Erythroblast (primary cell): ENCODE results near the gene CST7.

Experiments
- DNase-seq, 2 experiments: peaks; one replicate each; lab custom pipeline; 2025; lab: John Stamatoyannopoulos, UW
- GATA1 ChIP-seq: IDR thresholded peaks from 2 replicates; pipeline ENCODE4 v1.6.1; 2011; ENCODE audit warnings: low read depth, mild to moderate bottlenecking, control low read depth, low read length, moderate library complexity
- POLR2A ChIP-seq: IDR thresholded peaks from 2 replicates; pipeline ENCODE4 v1.6.1; 2011; ENCODE audit warnings: mild to moderate bottlenecking, low read length

Gene CST7

DNA sequence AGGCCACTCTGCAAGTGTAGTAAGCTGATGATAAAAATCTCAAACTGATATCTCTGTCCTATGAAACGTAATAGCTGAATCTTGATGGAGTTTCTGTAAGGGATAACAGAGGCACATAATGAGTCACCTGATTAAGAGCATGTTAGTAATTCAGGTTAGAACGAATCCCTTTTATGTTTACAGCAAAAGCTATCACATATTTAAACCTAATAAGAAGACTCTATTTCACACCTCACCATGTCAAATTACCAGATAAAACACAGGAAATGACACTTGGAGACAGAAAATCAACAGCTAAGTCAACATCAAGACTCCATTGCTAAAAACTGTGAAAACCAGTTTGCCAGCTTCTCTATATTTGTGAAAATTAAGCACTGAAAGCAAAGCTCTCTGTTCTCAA is 11.8 kb downstream of the CST7 start:
- DNase-seq = no peak
- TF ChIP-seq POLR2A (no peak), GATA1 (no peak)

DNA sequence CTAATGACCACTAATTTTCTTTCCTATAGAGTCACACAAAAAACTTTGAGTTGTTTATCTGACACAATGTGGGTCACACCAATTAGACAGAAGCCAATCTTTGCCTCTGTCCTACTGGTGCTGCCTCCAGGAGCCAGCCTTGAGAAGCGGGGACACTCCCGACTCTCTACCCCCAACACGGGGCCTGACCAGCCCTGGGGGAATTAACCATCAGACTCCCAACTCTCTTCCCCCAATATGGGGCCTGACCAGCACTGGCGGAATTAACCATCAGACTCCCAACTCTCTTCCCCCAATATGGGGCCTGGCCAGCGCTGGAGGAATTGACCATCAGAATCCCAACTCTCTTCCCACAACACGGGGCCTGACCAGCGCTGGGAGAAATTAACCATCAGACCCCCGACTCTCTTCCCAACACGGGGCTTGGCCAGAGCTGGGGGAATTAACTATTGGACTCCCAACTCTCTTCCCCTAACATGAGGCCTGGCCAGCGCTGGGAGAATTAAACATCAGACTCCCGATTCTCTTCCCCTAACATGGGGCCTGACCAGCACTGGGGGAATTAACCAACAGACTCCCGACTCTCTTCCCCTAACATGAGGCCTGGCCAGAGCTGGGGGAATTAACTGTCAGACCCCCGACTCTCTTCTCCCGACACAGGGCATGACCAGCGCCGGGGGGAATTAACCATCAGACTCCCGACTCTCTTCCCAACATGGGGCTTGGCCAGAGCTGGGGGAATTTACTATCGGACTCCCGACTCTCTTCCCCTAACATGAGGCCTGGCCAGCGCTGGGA is 12.5 kb downstream of the CST7 start:
- TF ChIP-seq POLR2A (no peak), GATA1 (no peak)
- no peak for DNase-seq

DNA sequence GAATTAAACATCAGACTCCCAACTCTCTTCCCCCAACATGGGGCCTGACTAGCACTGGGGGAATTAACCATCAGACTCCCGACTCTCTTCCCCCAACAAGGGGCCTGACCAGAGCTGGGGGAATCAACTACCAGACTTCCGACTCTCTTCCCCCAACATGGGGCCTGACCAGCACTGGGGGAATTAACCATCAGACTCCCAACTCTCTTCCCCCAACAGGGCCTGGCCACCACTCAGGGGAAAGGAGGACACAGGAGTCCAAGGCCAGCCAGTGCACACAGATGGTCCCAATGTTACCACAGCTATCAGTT is 13.1 kb downstream of the CST7 start:
- TF ChIP-seq POLR2A (no peak), GATA1 (no peak)
- DNase-seq = no peak

DNA sequence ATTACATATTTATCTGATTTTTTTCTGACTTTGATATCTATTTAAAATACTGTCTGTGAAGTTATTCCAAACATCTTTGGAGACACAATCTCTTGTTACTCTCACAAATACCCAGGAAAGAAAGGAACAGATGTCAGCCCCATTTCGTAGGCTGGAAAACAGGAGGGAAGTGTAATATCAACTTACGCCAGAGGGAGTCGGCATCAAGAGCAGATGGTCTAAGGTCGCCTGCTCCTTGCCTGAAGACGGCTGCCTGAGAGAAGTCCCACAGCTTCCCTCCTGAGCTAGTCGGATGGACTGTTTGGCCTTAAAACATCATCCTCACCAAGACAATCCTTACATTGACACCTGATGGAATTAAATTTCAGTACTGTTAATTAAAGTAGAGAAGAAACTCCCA is 13.4 kb downstream of the CST7 start:
- no peak for DNase-seq
- no peak for TF ChIP-seq POLR2A

DNA sequence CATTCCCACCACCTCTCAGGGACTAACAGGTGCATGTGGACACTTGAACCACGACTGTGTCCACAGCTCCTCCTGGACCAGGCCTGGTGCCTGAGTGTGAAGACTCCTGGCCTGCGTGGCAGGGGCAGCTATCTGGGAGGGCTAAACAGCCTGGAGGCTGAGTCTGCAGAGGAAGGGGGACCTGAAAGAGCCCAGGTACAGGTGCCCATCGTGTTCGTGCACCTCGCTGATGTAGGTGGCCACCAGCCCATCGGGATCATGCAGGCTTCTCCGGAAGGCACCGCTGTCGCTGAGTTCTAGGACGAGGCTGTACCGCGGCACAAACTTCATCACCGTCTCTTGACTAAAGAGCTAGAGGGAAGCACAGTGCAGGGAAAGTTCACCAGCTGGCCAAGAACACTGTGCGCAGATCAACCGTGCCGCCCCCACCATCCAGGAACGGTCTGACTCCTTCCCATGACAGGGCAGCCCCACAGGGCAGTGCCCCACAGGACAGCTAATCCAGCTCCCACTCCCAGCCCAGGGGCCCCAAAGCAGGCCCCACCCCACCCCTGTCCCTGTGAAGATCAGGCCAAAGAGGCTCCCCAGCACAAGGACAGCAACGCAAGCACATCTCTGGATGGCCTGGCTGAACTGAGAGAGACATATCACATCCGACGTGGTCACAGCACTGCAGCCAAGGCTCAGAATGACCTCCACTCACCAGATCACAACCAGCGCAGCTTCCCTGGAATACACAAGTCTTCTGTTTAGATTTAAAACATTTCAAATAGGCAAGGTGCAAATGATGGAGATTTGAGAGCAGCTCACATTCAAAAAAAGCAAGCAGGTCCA is 14.8 kb downstream of the CST7 start:
- DNase-seq = no peak
- TF ChIP-seq POLR2A (no peak), GATA1 (no peak)

DNA sequence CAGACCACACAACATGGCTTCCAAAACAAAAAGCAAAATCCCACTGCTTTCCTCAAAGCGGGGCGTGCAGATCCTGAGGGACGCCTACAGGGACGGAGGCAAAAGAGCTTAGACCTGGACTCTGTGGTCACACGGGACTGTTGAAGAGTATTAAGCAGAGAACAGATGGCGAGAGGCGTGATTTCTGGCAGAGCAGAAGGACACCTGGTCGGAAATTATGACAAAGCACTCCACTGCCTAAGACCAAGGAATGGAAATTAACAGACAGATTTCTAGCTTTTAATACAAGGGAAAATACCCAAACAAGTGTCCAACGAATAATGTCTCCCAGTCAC is 15.4 kb downstream of the CST7 start:
- no peak for DNase-seq
- no peak for TF ChIP-seq GATA1
- TF ChIP-seq POLR2A = no peak

DNA sequence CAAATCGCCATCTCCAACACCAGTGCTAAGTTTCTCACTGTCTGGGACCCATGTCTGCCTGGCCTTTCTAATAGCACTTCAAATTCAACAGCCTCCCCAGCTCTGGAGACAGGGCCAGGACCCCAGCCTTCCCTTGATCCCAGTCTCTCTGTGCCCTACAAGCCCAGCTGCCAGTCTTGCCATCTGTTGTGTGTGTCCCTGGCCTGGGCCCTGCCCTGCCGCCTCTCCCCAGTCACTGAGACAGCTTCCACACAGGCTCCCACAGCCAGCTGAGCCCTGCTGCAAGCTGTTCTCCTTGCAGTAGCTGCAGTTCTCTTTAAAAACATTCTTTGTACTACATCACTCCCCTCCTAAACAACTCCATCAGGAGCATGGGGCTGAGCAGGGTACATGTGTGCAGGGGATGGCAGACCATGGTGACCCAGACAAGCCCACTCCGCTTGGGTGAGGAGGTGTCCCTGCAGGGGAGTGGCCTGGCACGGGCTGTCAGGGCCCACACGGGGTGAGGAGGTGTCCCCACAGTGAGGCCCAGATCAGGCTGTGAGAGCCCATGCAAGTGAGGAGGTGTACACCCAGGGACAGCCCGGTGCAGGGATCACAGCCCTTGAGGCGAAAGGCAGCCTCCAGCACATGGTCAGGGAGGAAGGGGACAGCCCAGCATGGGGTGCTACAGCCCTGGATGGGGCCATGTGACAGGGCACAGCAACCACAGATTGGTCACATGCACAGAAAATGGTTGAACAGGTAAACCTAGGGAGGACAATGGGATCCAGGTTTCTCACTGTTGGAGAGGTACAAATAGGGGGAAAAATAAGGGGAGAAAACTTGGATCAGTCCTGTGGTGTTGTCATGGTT is 16.2 kb downstream of the CST7 start:
- DNase-seq = no peak
- TF ChIP-seq GATA1 (no peak), POLR2A (no peak)

DNA sequence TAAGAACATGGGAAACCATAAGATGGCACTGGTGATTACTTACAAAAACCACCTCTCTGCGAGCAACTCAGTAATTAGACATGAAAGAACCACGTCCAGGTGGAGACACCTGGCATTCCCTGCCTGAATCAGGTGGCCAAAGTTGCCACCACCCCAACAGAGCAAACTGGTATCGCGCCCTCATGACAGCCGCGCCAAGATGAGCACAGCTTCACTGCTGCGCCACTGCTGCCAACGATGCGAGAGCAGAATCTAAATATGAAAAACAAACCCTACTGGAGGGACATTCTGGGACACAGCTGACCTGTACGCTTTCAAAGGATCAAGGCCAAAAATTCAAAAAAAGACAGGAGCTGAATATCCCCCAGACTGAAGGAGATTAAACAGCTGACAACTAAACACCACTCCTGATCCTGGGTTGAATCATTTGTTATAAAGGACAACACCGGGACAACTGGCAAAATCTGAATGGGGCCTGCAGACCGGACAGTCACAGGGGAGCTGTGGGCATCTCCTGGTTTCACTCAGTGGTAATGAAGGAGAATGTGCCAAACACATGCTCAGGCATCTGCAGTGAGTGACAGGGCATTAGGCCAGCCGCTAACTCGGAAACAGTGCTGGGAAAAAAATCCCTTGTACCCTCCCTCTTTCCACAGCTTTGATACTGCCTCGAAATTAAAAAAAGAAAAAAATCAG is 17.4 kb downstream of the CST7 start:
- no peak for DNase-seq
- TF ChIP-seq GATA1 (no peak), POLR2A (no peak)

DNA sequence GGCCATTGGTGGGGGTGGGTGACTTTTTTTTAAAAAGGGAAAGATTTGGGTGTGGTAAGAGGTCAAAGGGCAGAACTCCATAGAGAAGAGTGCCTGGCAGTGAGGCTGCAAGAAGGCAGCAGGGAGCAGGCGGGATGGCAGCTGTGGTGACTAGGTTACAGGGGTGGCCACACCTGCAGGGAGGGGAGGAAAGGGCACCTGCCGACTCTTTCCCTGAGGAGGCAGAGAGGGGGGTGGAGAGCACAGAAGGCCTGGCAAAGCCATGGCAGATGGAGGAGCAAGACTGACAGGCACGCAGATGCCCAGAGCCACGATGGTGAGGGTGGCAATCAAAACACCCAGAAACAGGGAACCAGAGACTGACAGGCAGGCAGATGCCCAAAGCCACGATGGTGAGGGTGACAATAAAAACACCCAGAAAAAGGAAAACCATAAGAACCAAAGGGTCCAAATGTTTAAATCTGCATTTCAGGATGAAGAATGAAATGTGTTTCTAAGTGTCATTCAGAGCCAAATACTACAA is 19.3 kb downstream of the CST7 start:
- TF ChIP-seq GATA1 (no peak), POLR2A (no peak)
- no peak for DNase-seq

DNA sequence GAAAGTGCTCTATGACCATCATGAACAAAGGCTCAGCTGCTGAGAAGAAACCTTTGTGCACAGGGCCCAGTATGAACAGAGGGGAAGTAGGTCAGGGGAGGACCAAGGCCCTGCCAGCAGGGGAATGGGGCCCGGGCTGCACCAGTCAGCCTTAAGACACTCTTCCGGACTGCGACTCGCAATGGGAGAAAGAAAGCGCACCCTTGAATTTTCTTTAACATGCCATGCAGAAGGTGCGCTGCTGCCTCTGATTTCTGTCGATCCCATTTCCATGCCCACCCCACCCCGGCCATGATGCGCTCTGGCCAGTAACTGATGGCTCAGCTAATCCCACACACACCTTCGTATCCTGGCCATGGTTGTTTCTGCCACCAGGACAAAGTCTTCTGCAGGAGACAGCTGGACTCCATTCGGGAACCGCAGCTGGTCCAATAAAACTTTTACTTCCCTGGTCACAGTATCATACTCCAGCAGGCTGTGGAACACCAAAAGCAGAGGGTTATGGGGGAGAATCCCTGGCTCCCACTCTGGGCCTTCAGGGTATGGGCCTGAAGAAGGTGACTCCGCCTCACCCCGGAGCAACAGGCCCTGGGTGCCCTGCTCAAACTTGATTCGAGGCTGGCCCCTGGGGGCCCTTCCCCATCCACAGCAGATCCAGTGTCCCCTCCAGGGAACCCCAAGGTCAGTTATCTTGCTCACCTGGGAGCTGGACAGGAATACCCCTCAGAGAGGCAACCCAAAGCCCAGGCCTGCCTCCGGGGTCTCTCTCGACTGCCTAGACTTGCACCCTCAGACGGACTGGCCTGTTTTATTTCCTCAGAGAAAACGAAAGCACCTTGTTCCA is 20.3 kb downstream of the CST7 start:
- no peak for TF ChIP-seq GATA1
- no peak for TF ChIP-seq POLR2A

DNA sequence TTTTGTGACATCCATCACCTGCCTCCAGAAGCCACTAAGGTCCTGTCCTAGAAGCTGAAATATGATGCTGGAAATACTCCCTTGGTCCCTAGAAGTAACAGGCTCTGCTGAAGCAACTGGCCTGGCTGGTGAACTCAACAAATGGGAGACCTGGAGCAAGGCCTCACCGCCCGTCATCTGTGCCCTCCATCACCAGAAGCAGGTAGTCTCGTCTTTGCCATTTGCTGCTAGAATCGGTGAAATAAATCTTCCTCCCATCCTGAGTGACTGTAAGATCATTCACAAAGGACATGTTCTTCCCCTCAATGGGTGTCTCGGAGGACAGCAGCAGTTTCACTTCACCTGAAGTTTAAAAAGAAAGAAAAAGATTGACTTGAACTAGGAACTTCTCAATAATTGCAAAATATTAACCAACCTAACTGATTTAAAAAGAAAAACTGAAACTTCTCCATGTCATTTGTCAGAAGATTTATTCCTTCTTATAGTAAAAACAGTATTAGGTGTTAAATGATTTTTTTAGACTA is 21.0 kb downstream of the CST7 start:
- TF ChIP-seq POLR2A (no peak), GATA1 (no peak)
- DNase-seq = no peak

More for the DNA sequence above, 20.3 kb downstream of the CST7 start:
- DNase-seq = no peak

DNA sequence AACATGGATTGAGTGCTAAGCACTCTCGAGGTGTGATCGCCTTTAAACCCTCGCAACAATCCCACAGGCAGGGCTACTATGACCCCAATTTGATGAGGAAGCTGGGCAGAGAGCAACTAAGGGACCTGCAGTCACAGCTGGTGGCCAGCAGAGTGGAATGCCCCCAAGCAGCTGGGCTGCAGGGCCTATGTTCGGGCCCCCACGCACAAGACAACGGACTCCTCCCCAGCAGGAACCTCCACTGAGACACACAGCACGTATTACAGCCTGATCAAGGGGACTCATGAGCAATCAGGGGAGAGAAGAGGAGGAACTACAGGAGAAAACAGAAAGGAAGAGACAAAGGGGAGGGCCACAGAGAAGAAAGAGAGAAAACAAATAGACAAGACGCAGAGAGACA is 21.7 kb downstream of the CST7 start:
- DNase-seq = no peak
- no peak for TF ChIP-seq POLR2A
- TF ChIP-seq GATA1 = no peak
